H1 (cell line): ENCODE measurements around the gene GRM8. TPM values are rescaled to one million over a fixed set of nuclear protein-coding genes. Genes with fewer than 3 reads are reported as not detected.

Experiments
- CTCF ChIA-PET: fragments of 300-600 bp; sonication (Branson Sonifier 250); formaldehyde crosslinking; loops from one replicate; lab custom pipeline; 2021; ENCODE audit not compliant: partially characterized antibody; lab: Charles Lee
- POLR2A ChIA-PET: fragments of 300-600 bp; sonication (Branson Sonifier 250); formaldehyde crosslinking; loops from one replicate; lab custom pipeline; 2021; ENCODE audit warnings: inconsistent platforms; ENCODE audit not compliant: partially characterized antibody; lab: Charles Lee
- DNase-seq, 2 experiments: peaks; one replicate each; pipeline versions ENCODE4 v3.0.0 to v3.0.0-alpha.2; 2010 to 2022; ENCODE audit warnings: low spot score in 2 of 2, low read depth in 1 of 2, mixed read lengths in 1 of 2
- FAIRE-seq: peaks from 2 replicates; lab custom pipeline; 2011; peaks lifted over from hg19 to GRCh38; lab: Jason Lieb, UNC
- H2AFZ ChIP-seq: 2 replicates; pipeline ENCODE4 v1.8.1; 2012; ENCODE audit warnings: low read length, inconsistent platforms
- H2AK5ac ChIP-seq: 2 replicates; pipeline ENCODE4 v1.6.1; 2013; ENCODE audit warnings: low read depth, low read length
- H2BK120ac ChIP-seq: replicated peaks from 2 replicates; pipeline ENCODE3; 2013; ENCODE audit warnings: low read depth, low read length, inconsistent platforms
- H2BK12ac ChIP-seq: 2 replicates; pipeline ENCODE4 v1.6.1; 2013; ENCODE audit warnings: low read depth, low read length
- H2BK15ac ChIP-seq: 2 replicates; pipeline ENCODE4 v1.6.1; 2013; ENCODE audit warnings: low read length
- H2BK20ac ChIP-seq: 2 replicates; pipeline ENCODE4 v1.6.1; 2013; ENCODE audit warnings: low read length
- H2BK5ac ChIP-seq: 2 replicates; pipeline ENCODE4 v1.6.1; 2013; ENCODE audit warnings: low read depth, low read length
- H3K14ac ChIP-seq: 2 replicates; pipeline ENCODE4 v1.6.1; 2013; ENCODE audit warnings: inconsistent platforms; ENCODE audit not compliant: insufficient read length
- H3K18ac ChIP-seq: 2 replicates; pipeline ENCODE4 v1.6.1; 2013; ENCODE audit warnings: low read length; ENCODE audit errors: extremely low read depth
- H3K23ac ChIP-seq: 2 replicates; pipeline ENCODE4 v1.6.1; 2013; ENCODE audit warnings: inconsistent platforms; ENCODE audit not compliant: insufficient read length
- H3K23me2 ChIP-seq: 2 replicates; pipeline ENCODE4 v1.6.1; 2013; ENCODE audit warnings: low read depth, low read length
- H3K27ac ChIP-seq: 2 replicates; pipeline ENCODE4 v1.6.1; 2011; ENCODE audit warnings: low read depth, low read length, inconsistent platforms
- H3K27me3 ChIP-seq, 4 experiments: replicated peaks in 1 of 4; 1 replicate in 1 of 4; 2 replicates in 3 of 4; pipeline versions ENCODE4 v1.6.1 to v1.8.1; 2011 to 2013; ENCODE audit warnings: low read length in 3 of 4, mild to moderate bottlenecking in 3 of 4, inconsistent platforms in 2 of 4, mixed read lengths in 2 of 4, moderate library complexity in 1 of 4; ENCODE audit not compliant: control insufficient read depth in 3 of 4, insufficient read depth in 3 of 4; ENCODE audit errors: extremely low read depth in 1 of 4
- H3K36me3 ChIP-seq, 4 experiments: 2 replicates each; pipeline versions ENCODE4 v1.6.1 to v1.8.1; 2011 to 2013; ENCODE audit warnings: mild to moderate bottlenecking in 4 of 4, low read length in 3 of 4, moderate library complexity in 2 of 4, control low read depth in 1 of 4, inconsistent platforms in 1 of 4; ENCODE audit not compliant: insufficient read depth in 4 of 4, control insufficient read depth in 2 of 4
- H3K4ac ChIP-seq: replicated peaks from 2 replicates; pipeline ENCODE3; 2013; ENCODE audit warnings: low read length, low read depth, mixed read lengths, inconsistent platforms; ENCODE audit not compliant: insufficient read length
- H3K4me1 ChIP-seq, 4 experiments: replicated peaks in 1 of 4; 1 replicate in 1 of 4; 2 replicates in 3 of 4; pipeline versions ENCODE4 v1.6.1 to v1.8.1; 2011 to 2013; ENCODE audit warnings: low read length in 3 of 4, inconsistent platforms in 2 of 4, mixed read lengths in 1 of 4; ENCODE audit not compliant: insufficient read depth in 4 of 4, control insufficient read depth in 3 of 4
- H3K4me2 ChIP-seq, 2 experiments: 2 replicates each; pipeline versions ENCODE4 v1.6.1 to v1.8.1; 2011 to 2013; ENCODE audit warnings: low read depth in 2 of 2, low read length in 2 of 2, control low read depth in 1 of 2, inconsistent platforms in 1 of 2, mild to moderate bottlenecking in 1 of 2; ENCODE audit not compliant: insufficient read depth in 1 of 2
- H3K4me3 ChIP-seq, 4 experiments: fragments of 200-600, 300-600 bp in 1 of 4; sonication (generic), shearing (Covaris generic), sonication (Bioruptor Twin) in 1 of 4; 2 replicates each; pipeline versions ENCODE4 v1.5.1 to v1.8.1; 2011 to 2016; ENCODE audit warnings: low read length in 4 of 4, low read depth in 3 of 4, control low read depth in 2 of 4, inconsistent platforms in 2 of 4, mild to moderate bottlenecking in 2 of 4, mixed read lengths in 1 of 4, moderate library complexity in 1 of 4; ENCODE audit not compliant: insufficient read depth in 2 of 4; ENCODE audit errors: extremely low read depth in 1 of 4
- H3K56ac ChIP-seq: replicated peaks from 2 replicates; pipeline ENCODE3; 2013; ENCODE audit warnings: low read depth, mild to moderate bottlenecking, mixed read lengths, low read length, inconsistent platforms; ENCODE audit not compliant: insufficient read length
- H3K79me1 ChIP-seq: 2 replicates; pipeline ENCODE4 v1.6.1; 2013; ENCODE audit warnings: low read depth, low read length, control low read depth
- H3K79me2 ChIP-seq, 2 experiments: 2 replicates each; pipeline versions ENCODE4 v1.6.1 to v1.8.1; 2012 to 2013; ENCODE audit warnings: low read length in 2 of 2, mild to moderate bottlenecking in 2 of 2, inconsistent platforms in 1 of 2; ENCODE audit not compliant: insufficient read depth in 2 of 2, control insufficient read depth in 1 of 2
- H3K9ac ChIP-seq, 4 experiments: replicated peaks in 1 of 4; 1 replicate in 1 of 4; 2 replicates in 3 of 4; pipeline versions ENCODE4 v1.6.1 to v1.8.1; 2011 to 2013; ENCODE audit warnings: low read depth in 3 of 4, low read length in 3 of 4, control low read depth in 2 of 4, mild to moderate bottlenecking in 2 of 4, moderate library complexity in 2 of 4, inconsistent platforms in 1 of 4; ENCODE audit errors: extremely low read depth in 1 of 4
- H3K9me3 ChIP-seq, 2 experiments: 2 replicates each; pipeline versions ENCODE4 v1.6.1 to v1.8.1; 2012 to 2013; ENCODE audit warnings: mild to moderate bottlenecking in 2 of 2, moderate library complexity in 2 of 2, control low read depth in 1 of 2, inconsistent platforms in 1 of 2, low read depth in 1 of 2, low read length in 1 of 2, mixed read lengths in 1 of 2; ENCODE audit not compliant: insufficient read depth in 2 of 2
- H4K20me1 ChIP-seq, 2 experiments: replicated peaks in 1 of 2; 2 replicates each; pipeline versions ENCODE3 to v1.8.1; 2011 to 2013; ENCODE audit warnings: inconsistent platforms in 2 of 2, low read length in 2 of 2, mild to moderate bottlenecking in 1 of 2; ENCODE audit not compliant: insufficient read depth in 2 of 2, control insufficient read depth in 1 of 2
- H4K5ac ChIP-seq: 2 replicates; pipeline ENCODE4 v1.6.1; 2013; ENCODE audit warnings: low read length, low read depth, mixed read lengths, inconsistent platforms; ENCODE audit not compliant: insufficient read length
- H4K8ac ChIP-seq: 2 replicates; pipeline ENCODE4 v1.8.0; 2013; ENCODE audit warnings: mild to moderate bottlenecking, moderate library complexity, low read length, inconsistent platforms; ENCODE audit not compliant: insufficient read depth; ENCODE audit errors: extremely low read depth
- H4K91ac ChIP-seq: replicated peaks from 2 replicates; pipeline ENCODE3; 2013; ENCODE audit warnings: low read length, mixed read lengths, inconsistent platforms; ENCODE audit not compliant: insufficient read length
- BACH1 ChIP-seq: IDR thresholded peaks from 2 replicates; pipeline ENCODE4 v1.6.1; 2012; ENCODE audit warnings: low read length, improper control_type of control experiment
- BCL11A ChIP-seq, 2 experiments: IDR thresholded peaks; one replicate each; pipeline ENCODE4 v1.6.1; 2011; ENCODE audit warnings: low read depth in 2 of 2, low read length in 2 of 2, mild to moderate bottlenecking in 2 of 2
- NRF1 ChIP-seq: IDR thresholded peaks from 2 replicates; pipeline ENCODE4 v1.6.1; 2011; ENCODE audit warnings: mild to moderate bottlenecking, low read depth, low read length, improper control_type of control experiment
- POU5F1 ChIP-seq: IDR thresholded peaks from 2 replicates; pipeline ENCODE4 v1.6.1; 2011; ENCODE audit warnings: low read depth, mild to moderate bottlenecking, low read length, moderate library complexity
- RAD21 ChIP-seq, 2 experiments: IDR thresholded peaks in 1 of 2; conservative IDR thresholded peaks in 1 of 2; 2 replicates each; pipeline ENCODE4 v1.6.1; 2011; ENCODE audit warnings: low read depth in 2 of 2, low read length in 2 of 2, improper control_type of control experiment in 1 of 2, inconsistent platforms in 1 of 2, mild to moderate bottlenecking in 1 of 2, moderate library complexity in 1 of 2
- RFX5 ChIP-seq: IDR thresholded peaks from 2 replicates; pipeline ENCODE4 v1.6.1; 2011; ENCODE audit warnings: low read depth, low read length, improper control_type of control experiment, borderline replicate concordance
- RXRA ChIP-seq: IDR thresholded peaks from 2 replicates; pipeline ENCODE4 v1.6.1; 2011; ENCODE audit warnings: low read depth, mild to moderate bottlenecking, low read length, moderate library complexity; ENCODE audit not compliant: insufficient read depth
- SAP30 ChIP-seq: fragments of 300-600 bp; sonication (generic); IDR thresholded peaks from 2 replicates; pipeline ENCODE4 v1.7.1; 2012; ENCODE audit warnings: low read length, moderate library complexity, mild to moderate bottlenecking, inconsistent platforms; ENCODE audit not compliant: insufficient read depth, insufficient replicate concordance
- SRF ChIP-seq: IDR thresholded peaks from 2 replicates; pipeline ENCODE4 v1.6.1; 2011; ENCODE audit warnings: mild to moderate bottlenecking, low read depth, low read length, moderate library complexity
- TEAD4 ChIP-seq: IDR thresholded peaks from 2 replicates; pipeline ENCODE4 v1.6.1; 2012; ENCODE audit warnings: low read depth, low read length, inconsistent platforms, mixed read lengths
- YY1 ChIP-seq: IDR thresholded peaks from 2 replicates; pipeline ENCODE4 v1.6.1; 2011; ENCODE audit warnings: low read depth, mild to moderate bottlenecking, low read length
- WGBS, 2 experiments: shearing (Covaris generic) in 1 of 2; methylation state at CpG; one replicate each; pipeline versions ENCODE4 v1.1.6 to v1.1.7; 2013 to 2015; ENCODE audit warnings: low lambda C conversion rate in 2 of 2, mixed read lengths in 2 of 2, inconsistent platforms in 1 of 2, low coverage in 1 of 2, missing lambda C conversion rate in 1 of 2; ENCODE audit not compliant: insufficient replicate concordance in 2 of 2, insufficient coverage in 1 of 2, insufficient read length in 1 of 2; ENCODE audit errors: extremely low coverage in 1 of 2, missing lambda C conversion rate in 1 of 2; 5-methylcytosine and 5-hydroxymethylcytosine counted together
- polyA plus RNA-seq, 7 experiments: library from polyadenylated mRNA; depleted of rRNA in 3 of 7; stranded (reverse) in 5 of 7; unstranded in 2 of 7; fragments of >200 nt in 5 of 7; fragments of 200-250 nt in 2 of 7; gene quantifications; 1 replicate in 5 of 7; 2 replicates in 1 of 7; 4 replicates in 1 of 7; pipeline versions ENCODE4 v1.2.1 to v1.2.3, GENCODE V29; 2011 to 2013; ENCODE audit warnings: missing spikeins in 2 of 7, mixed read lengths in 2 of 7
- total RNA-seq: library from RNA; stranded (reverse); fragmentation: NEBNext Ultra II Directional; extraction: Animal tissue kit (Norgen Biotek cat#: 25700); gene quantifications from 2 replicates; pipeline ENCODE4 v1.2.1, GENCODE V29; 2021

GRM8 gene
- total and polyA plus RNA-seq, 2 of the 8 experiments (the other 6 are each of a cell fraction or from before 2014, with no cell fraction given), result 2.6 to 2.8 TPM

- no peak overlapping the region for H4K5ac ChIP-seq
- no peak overlapping the region for H3K4me3 ChIP-seq
- no peaks in the 10 kb centered on the region for H3K27me3 ChIP-seq
- no peak overlapping the region for H2BK20ac ChIP-seq
- H2BK12ac ChIP-seq, result no peak overlapping the region
- no peak overlapping the region for H3K18ac ChIP-seq
- H3K4me2 ChIP-seq, result no peak overlapping the region
- ChIA-PET POLR2A (no interaction called here), CTCF (interaction anchor here (1.3 to 1.6 kb wide), 2 partner anchors 13 to 137 kb away, joined by 3 to 4 read pairs; no protein-coding TSS in a partner anchor)
- DNase-seq (no peak), FAIRE-seq (no peak)
- H3K14ac ChIP-seq, result no peak overlapping the region
- TF ChIP-seq BCL11A (IDR thresholded peaks at IDR 0.05; ENCODE audit: low read depth in 2 of 2, low read length in 2 of 2), result no peak
- TF ChIP-seq RAD21 (IDR thresholded peaks at IDR 0.05 in 1 of 2, conservative IDR thresholded peaks at IDR 0.05 in 1 of 2; ENCODE audit: low read depth in 2 of 2, low read length in 2 of 2), result no peak
- no peak for TF ChIP-seq TEAD4
- TF ChIP-seq YY1, result no peak
- no peak for TF ChIP-seq POU5F1
- TF ChIP-seq BACH1, result no peak
- TF ChIP-seq NRF1, result no peak
- TF ChIP-seq RXRA, result no peak
- no peak for TF ChIP-seq RFX5
- TF ChIP-seq SAP30, result no peak
- no peak for TF ChIP-seq SRF
- H2BK15ac ChIP-seq, result no peak overlapping the region
- H2AFZ ChIP-seq, result no peak overlapping the region
- no peak overlapping the region for H3K4ac ChIP-seq
- H2AK5ac ChIP-seq, result no peak overlapping the region
- H3K9ac ChIP-seq, result no peak overlapping the region
- H3K79me2 ChIP-seq, result no peaks in the 10 kb centered on the region
- no peak overlapping the region for H3K23ac ChIP-seq
- no peak overlapping the region for H4K91ac ChIP-seq
- H2BK5ac ChIP-seq, result no peak overlapping the region
- H4K8ac ChIP-seq, result no peak overlapping the region
- no peaks in the 10 kb centered on the region for H3K4me1 ChIP-seq
- H4K20me1 ChIP-seq, result no peaks in the 10 kb centered on the region
- 81% methylated on average over 1 of the region's 1 CpG; no CpG with 5 or more reads in 1 of the 2 experiments for WGBS, 2 experiments
- no peaks in the 10 kb centered on the region for H3K79me1 ChIP-seq
- no peak overlapping the region for H2BK120ac ChIP-seq
- H3K56ac ChIP-seq, result no peak overlapping the region
- no peaks in the 10 kb centered on the region for H3K9me3 ChIP-seq
- no peaks in the 10 kb centered on the region for H3K36me3 ChIP-seq
- H3K23me2 ChIP-seq, result no peaks in the 10 kb centered on the region; the same call in 1 of the 2 replicates
- H3K27ac ChIP-seq, result no peak overlapping the region
These were observed 757.7 kb downstream of the GRM8 start for GRCh38 chr7:126495001-126495400.
